Activated naive CD4-positive, alpha-beta T cell treated with anti-CD3 and anti-CD28 coated beads, Interleukin-2, amount 50 U/mL, for 72 hours (primary cell): ENCODE results near the gene ACER2. TPM values are rescaled to one million over a fixed set of nuclear protein-coding genes. Genes with fewer than 3 reads are reported as not detected.
"Not testable (repeated sequence)": the region's sequence is repeated elsewhere in the genome, so short reads cannot be mapped to it uniquely, and the experiment has no call there.

Experiments
- ATAC-seq, 2 donors: fragments of 150-1000 bp; cut with Tn5 transposase; 2 replicates each; pipeline ENCODE4 v1.10.0; 2021; ENCODE audit warnings: mild to moderate bottlenecking in 2 of 2, moderate library complexity in 2 of 2
- DNase-seq, 2 donors: peaks; one replicate each; pipeline ENCODE4 v3.0.0; 2021 to 2022; ENCODE audit warnings: low spot score in 2 of 2
- H3K27ac Mint-ChIP-seq, 2 donors: one replicate each; pipeline ENCODE4 v1.8.0; 2022; ENCODE audit warnings: mild to moderate bottlenecking in 2 of 2, mixed read lengths in 2 of 2
- H3K36me3 Mint-ChIP-seq, 2 donors: one replicate each; pipeline ENCODE4 v1.8.0; 2022; ENCODE audit warnings: mixed read lengths in 2 of 2
- H3K9me3 Mint-ChIP-seq, 2 donors: one replicate each; pipeline ENCODE4 v1.8.0; 2022; ENCODE audit warnings: mixed read lengths in 2 of 2
- total RNA-seq, 2 donors: library from RNA; stranded (reverse); gene quantifications; one replicate each; pipeline ENCODE4 v1.2.3, GENCODE V29; 2022

The ACER2 gene
- total RNA-seq, 2 donors from 2014 or later = 1.2 to 4.3 TPM

- H3K27ac Mint-ChIP-seq, DNase-seq, ATAC-seq, H3K9me3 Mint-ChIP-seq, H3K36me3 Mint-ChIP-seq: not testable (repeated sequence)
Observed at GRCh38 chr9:19389539-19389938, 19.3 kb upstream of the ACER2 start.

DNA sequence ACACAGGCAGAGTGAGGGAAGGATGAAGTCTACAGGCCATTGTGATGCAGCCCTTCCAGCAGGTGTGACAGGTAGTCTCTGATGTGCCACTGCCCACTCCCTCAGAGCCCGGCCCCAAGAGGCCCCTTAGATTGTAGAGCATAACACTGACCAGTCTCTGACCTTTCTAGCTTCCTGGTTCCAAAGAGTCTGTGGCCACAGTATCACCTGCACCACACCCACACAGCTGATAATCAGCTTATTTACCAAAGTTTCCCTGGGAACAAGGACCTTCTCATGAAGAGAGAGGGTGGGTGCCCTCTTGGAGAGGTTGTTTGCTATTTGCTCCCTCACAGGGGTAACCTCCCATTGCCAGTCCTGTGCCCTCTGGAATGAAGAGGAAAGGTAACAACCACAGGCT is 11.0 kb upstream of the ACER2 start:
- ATAC-seq (no peak), DNase-seq (no peak)
- Mint-ChIP-seq H3K27ac (no peak overlapping the region), H3K9me3 (peaks cover 0 to 4% of the 10 kb centered on the region in 2 donors), H3K36me3 (no peaks in the 10 kb centered on the region)

GRCh38 chr9:19403231-19403630 is 5.6 kb upstream of the ACER2 start:
- not testable (repeated sequence) for DNase-seq, ATAC-seq, H3K36me3 Mint-ChIP-seq, H3K9me3 Mint-ChIP-seq, H3K27ac Mint-ChIP-seq

DNA sequence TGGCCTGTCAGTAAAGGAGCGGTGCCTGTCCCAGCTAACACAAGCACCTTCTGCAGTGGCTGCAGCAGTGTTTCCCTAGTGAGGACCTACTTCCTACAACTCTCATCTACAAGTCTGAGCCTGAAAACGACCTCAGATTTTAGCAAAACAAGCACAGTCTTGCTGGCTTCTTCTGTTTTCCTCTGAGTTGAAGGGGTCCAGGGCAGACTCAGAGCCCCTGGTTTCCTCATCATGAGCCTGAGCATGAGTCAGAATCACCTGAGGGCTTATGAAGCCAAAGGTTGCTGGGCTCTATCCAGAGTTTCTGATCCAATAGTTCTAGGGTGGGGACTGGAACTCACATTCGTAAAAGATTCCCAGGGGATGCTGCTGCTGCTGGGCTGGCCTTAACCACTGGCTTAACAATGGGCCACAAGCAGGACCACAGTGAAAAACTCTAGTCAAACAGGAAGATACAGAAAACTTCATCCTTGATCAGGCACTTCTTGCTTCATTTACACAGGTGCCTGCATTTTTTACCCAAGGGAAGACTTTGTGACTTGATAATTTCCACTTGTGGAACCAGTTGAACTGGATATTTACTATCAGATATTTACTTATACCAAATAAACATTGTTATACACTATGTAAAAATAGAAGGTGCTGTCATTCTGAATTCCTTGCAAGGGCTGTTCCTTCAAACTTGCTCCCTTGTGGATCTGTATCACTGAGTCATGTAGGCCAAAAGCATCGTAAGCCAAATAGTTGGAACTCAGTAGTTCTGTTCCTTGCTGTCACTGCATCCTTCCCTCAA is 4.3 kb upstream of the ACER2 start:
- Mint-ChIP-seq H3K9me3 (peaks cover 0 to 8% of the 10 kb centered on the region in 2 donors), H3K27ac (no peak overlapping the region), H3K36me3 (peaks cover 0 to 4% of the 10 kb centered on the region in 2 donors)
- ATAC-seq (no peak), DNase-seq (no peak)

DNA sequence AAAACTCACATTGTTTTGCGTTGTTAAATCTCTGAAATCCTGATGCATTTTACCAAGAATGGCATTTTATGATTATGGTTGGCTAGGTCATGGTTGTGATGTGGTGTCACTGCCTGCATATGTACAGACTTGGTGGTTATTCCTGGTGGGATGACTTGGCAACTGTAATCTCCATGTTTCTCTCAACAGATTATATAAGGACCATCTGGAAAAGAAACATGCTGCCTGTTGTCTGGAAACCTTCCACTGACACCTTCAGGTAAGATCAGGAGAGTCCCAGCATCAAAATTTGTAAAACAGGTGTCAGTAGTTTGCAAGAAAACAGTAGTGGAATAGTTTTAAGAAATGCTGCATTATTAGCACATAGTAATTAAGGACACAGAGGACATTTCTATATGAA is 3.0 kb upstream of the ACER2 start:
- Mint-ChIP-seq H3K36me3 (peaks cover 0 to 9% of the 10 kb centered on the region in 2 donors), H3K27ac (no peak overlapping the region), H3K9me3 (peaks cover 0 to 8% of the 10 kb centered on the region in 2 donors)
- ATAC-seq (no peak), DNase-seq (no peak)

- ATAC-seq = peak in 1 of 2 donors; percentile 8
Observed at GRCh38 chr9:19408316-19408692, 505 bp upstream of the ACER2 start.

GRCh38 chr9:19409401-19410194 is 789 bp downstream of the ACER2 start:
- Mint-ChIP-seq H3K27ac (peak overlapping the region; percentile 84 to 87), H3K36me3 (peaks cover 0 to 9% of the 10 kb centered on the region in 2 donors), H3K9me3 (no peaks in the 10 kb centered on the region)
- peak in 1 of 2 donors; percentile 12 for ATAC-seq
- peak in 1 of 2 donors; percentile 13 for DNase-seq

More at GRCh38 chr9:19408316-19408692, 505 bp upstream of the ACER2 start:
- H3K27ac Mint-ChIP-seq = peak overlapping the region; percentile 50 to 87
- H3K36me3 Mint-ChIP-seq = peaks cover 0 to 9% of the 10 kb centered on the region in 2 donors
- DNase-seq = no peak
- H3K9me3 Mint-ChIP-seq = peaks cover 0 to 4% of the 10 kb centered on the region in 2 donors

GRCh38 chr9:19410195-19410503 is 1.3 kb downstream of the ACER2 start:
- Mint-ChIP-seq H3K9me3 (no peaks in the 10 kb centered on the region), H3K36me3 (peaks cover 0 to 9% of the 10 kb centered on the region in 2 donors), H3K27ac (peak overlapping the region in 1 of 2 donors; percentile 87)
- DNase-seq (no peak), ATAC-seq (no peak)

DNA sequence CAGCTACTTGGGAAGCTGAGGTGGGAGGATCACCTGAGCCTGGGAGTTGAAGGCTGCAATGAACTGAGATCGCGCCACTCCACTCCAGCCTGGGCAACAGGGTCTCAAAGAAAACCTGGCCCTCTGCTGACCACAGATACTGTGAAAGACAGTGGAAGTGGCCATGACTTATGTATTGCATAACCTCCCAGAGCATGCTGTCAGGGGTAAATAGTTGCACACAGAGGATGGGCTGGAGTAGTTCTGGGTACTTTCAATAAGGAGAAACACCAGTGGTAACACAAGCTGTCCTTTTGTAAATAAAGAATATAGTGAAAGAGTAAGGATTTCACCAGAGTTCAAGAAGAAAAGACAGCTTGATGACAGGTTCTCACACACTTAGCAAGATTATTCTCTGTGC is 1.8 kb downstream of the ACER2 start:
- Mint-ChIP-seq H3K36me3 (peaks cover 0 to 9% of the 10 kb centered on the region in 2 donors), H3K27ac (no peak overlapping the region), H3K9me3 (no peaks in the 10 kb centered on the region)
- ATAC-seq (no peak), DNase-seq (no peak)

- DNase-seq (no peak), ATAC-seq (no peak)
- peaks cover 0 to 9% of the 10 kb centered on the region in 2 donors for H3K36me3 Mint-ChIP-seq
- H3K27ac Mint-ChIP-seq = no peak overlapping the region
- peaks cover 0 to 7% of the 10 kb centered on the region in 2 donors for H3K9me3 Mint-ChIP-seq
Observed at GRCh38 chr9:19411316-19411715, 2.5 kb downstream of the ACER2 start.

DNA sequence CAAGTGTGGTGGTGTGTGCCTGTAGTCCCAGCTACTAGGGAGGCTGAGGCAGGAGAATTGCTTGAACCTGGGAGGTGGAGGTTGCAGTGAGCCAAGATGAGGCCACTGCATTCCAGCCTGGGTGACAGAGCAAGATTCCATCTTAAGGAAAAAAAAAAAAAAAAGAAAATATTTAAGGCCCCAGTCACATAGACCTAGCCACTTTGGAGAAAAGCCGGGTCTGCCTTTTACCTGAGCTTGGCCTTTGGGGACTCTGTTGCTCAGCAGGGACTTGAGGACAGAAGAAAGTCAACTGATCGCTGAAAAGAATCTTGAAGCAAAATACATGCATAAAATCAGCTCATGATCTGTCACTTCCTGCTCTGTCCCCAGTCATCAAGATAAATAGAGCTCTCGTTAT is 4.6 kb downstream of the ACER2 start:
- H3K9me3 Mint-ChIP-seq, H3K36me3 Mint-ChIP-seq, H3K27ac Mint-ChIP-seq, DNase-seq, ATAC-seq: not testable (repeated sequence)

- no peaks in the 10 kb centered on the region for H3K36me3 Mint-ChIP-seq
- H3K27ac Mint-ChIP-seq = no peak overlapping the region
- ATAC-seq = no peak
- peaks cover 0 to 7% of the 10 kb centered on the region in 2 donors for H3K9me3 Mint-ChIP-seq
- no peak for DNase-seq
Observed at GRCh38 chr9:19416143-19416542, 7.3 kb downstream of the ACER2 start.

DNA sequence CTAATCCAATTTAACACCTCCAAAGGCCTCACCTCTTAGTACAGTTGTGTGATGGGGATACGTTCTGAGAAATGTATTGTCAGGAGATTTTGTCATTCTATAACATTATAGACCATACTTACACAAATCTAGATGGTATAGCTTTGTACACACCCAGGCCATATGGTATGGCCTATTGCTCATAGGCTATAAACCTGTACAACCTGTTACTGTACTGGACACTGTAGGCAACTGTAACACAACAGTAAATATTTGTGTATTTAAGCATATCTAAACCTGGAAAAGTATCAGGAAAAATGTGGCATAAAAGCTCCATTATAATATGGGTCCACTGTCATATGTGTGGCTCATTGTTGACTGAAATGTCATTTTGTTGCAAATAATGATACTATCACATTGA is 12.1 kb downstream of the ACER2 start:
- ATAC-seq (no peak), DNase-seq (no peak)
- peaks cover 0 to 4% of the 10 kb centered on the region in 2 donors for H3K9me3 Mint-ChIP-seq
- H3K27ac Mint-ChIP-seq = no peak overlapping the region
- H3K36me3 Mint-ChIP-seq = no peaks in the 10 kb centered on the region

- DNase-seq (no peak), ATAC-seq (no peak)
- Mint-ChIP-seq H3K36me3 (no peaks in the 10 kb centered on the region), H3K27ac (no peak overlapping the region), H3K9me3 (no peaks in the 10 kb centered on the region)
Observed at GRCh38 chr9:19423163-19423562, 14.4 kb downstream of the ACER2 start.

DNA sequence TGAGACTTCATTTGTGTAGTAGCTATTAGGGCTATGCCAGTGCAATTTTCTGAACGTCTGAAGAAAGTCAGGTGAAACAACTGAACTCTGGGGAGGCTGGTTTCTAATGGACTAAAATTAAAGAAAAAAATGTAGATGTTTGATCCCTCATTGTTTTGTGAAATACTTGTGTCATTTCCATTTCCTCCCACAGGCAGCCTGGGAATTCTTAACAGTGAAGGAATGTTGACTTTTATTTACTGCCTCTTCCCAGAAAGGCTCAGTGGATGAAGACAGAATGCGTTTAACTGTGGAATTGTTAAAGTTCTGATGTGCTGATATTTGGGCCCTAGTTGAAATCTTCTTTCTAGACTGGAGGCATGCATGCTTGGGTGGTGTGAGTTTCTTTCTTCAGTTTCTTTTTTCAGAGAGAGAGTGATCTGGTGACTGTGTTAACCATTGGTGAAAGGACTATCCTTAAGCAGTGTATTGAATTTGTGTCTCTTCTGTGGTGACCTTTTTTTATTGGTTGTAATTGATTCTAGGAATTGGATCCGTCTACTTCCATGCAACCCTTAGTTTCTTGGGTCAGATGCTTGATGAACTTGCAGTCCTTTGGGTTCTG is 15.5 kb downstream of the ACER2 start:
- no peak for DNase-seq
- Mint-ChIP-seq H3K9me3 (no peaks in the 10 kb centered on the region), H3K27ac (no peak overlapping the region), H3K36me3 (no peaks in the 10 kb centered on the region)
- ATAC-seq = no peak

DNA sequence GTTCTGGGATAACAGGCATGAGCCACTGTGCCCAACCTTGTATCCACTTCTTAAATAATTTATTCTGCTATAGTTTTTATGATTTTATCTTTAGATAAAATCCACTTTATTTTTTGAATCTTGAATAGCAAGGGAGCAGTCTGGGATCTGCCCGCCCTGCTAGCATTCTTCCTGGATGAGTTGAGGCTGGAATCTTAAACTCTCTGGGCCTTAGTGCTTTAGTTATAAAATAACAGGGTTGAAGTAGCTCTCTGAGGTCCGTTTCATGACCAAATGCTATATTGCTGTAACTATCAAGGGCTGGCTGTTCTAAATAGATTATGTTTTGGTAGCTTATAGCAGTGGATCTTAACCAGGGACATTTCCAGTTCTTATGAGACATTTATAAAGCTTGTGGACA is 20.8 kb downstream of the ACER2 start:
- DNase-seq (no peak), ATAC-seq (no peak)
- Mint-ChIP-seq H3K36me3 (peaks cover 0 to under 1% of the 10 kb centered on the region in 2 donors), H3K27ac (no peak overlapping the region), H3K9me3 (no peaks in the 10 kb centered on the region)

GRCh38 chr9:19430201-19430760 is 21.5 kb downstream of the ACER2 start:
- ATAC-seq (no peak), DNase-seq (no peak)
- Mint-ChIP-seq H3K9me3 (no peaks in the 10 kb centered on the region), H3K27ac (no peak overlapping the region), H3K36me3 (peaks cover 0 to 6% of the 10 kb centered on the region in 2 donors)
